Bronchial epithelial cell (primary cell): ENCODE data around the gene PLA2G15. TPM values are rescaled to one million over a fixed set of nuclear protein-coding genes. Genes with fewer than 3 reads are reported as not detected.
"Not testable (repeated sequence)": the region's sequence is repeated elsewhere in the genome, so short reads cannot be mapped to it uniquely, and the experiment has no call there.

Experiments used
- DNase-seq: peaks from one replicate; pipeline ENCODE4 v3.0.0-alpha.2; 2010; ENCODE audit warnings: low read depth
- FAIRE-seq: peaks from 2 replicates; lab custom pipeline; 2011; peaks lifted over from hg19 to GRCh38; lab: Jason Lieb, UNC
- H3K27me3 ChIP-seq: 2 replicates; pipeline ENCODE4 v1.5.1; 2011; ENCODE audit warnings: low read length; ENCODE audit not compliant: control insufficient read depth, insufficient read depth
- H3K36me3 ChIP-seq: 2 replicates; pipeline ENCODE4 v1.5.1; 2011; ENCODE audit warnings: low read length; ENCODE audit not compliant: control insufficient read depth, insufficient read depth
- H3K4me3 ChIP-seq: 2 replicates; pipeline ENCODE4 v1.5.1; 2011; ENCODE audit warnings: mild to moderate bottlenecking, low read depth, low read length, control low read depth
- CTCF ChIP-seq: IDR thresholded peaks from 2 replicates; pipeline ENCODE4 v1.5.1; 2011; ENCODE audit warnings: mild to moderate bottlenecking, moderate library complexity, low read length, control low read depth, inconsistent platforms; ENCODE audit not compliant: insufficient read depth, severe bottlenecking
- total RNA-seq: library from RNA; depleted of rRNA; stranded (reverse); fragments of >200 nt; gene quantifications from 2 replicates; pipeline ENCODE4 v1.2.1, GENCODE V29; 2014

PLA2G15 gene
- total RNA-seq, 1 donor from 2014 or later, result 8.2 TPM

GRCh38 chr16:68288252-68288650, 43.1 kb downstream of the PLA2G15 start:
- no peak for FAIRE-seq
- no peak for TF ChIP-seq CTCF
- no peak for DNase-seq
- Histone ChIP-seq H3K36me3 (peaks cover 25% of the 10 kb centered on the region), H3K4me3 (no peak overlapping the region), H3K27me3 (no peaks in the 10 kb centered on the region)

- not testable (repeated sequence) for FAIRE-seq
- peaks cover 28% of the 10 kb centered on the region for H3K36me3 ChIP-seq
Measured at GRCh38 chr16:68288796-68289195, 43.6 kb downstream of the PLA2G15 start.

GRCh38 chr16:68289202-68289601, 44.0 kb downstream of the PLA2G15 start:
- FAIRE-seq (no peak), DNase-seq (no peak)
- peaks cover 28% of the 10 kb centered on the region for H3K36me3 ChIP-seq
- H3K27me3 ChIP-seq, result no peaks in the 10 kb centered on the region
- no peak overlapping the region for H3K4me3 ChIP-seq
- TF ChIP-seq CTCF, result no peak

More at GRCh38 chr16:68288796-68289195, 43.6 kb downstream of the PLA2G15 start:
- DNase-seq, H3K4me3 ChIP-seq, H3K27me3 ChIP-seq: not testable (repeated sequence)

GRCh38 chr16:68289621-68290329, 44.6 kb downstream of the PLA2G15 start:
- Histone ChIP-seq H3K36me3 (peaks cover 32% of the 10 kb centered on the region), H3K4me3 (no peak overlapping the region), H3K27me3 (no peaks in the 10 kb centered on the region)
- DNase-seq (no peak), FAIRE-seq (no peak)
- no peak for TF ChIP-seq CTCF

GRCh38 chr16:68290450-68290849, 45.3 kb downstream of the PLA2G15 start:
- no peak for DNase-seq
- Histone ChIP-seq H3K4me3 (no peak overlapping the region), H3K36me3 (peaks cover 32% of the 10 kb centered on the region), H3K27me3 (no peaks in the 10 kb centered on the region)
- TF ChIP-seq CTCF, result no peak
- FAIRE-seq, result no peak

- H3K4me3 ChIP-seq, result no peak overlapping the region
- DNase-seq (no peak), FAIRE-seq (no peak)
- H3K36me3 ChIP-seq, result peaks cover 39% of the 10 kb centered on the region
- TF ChIP-seq CTCF, result no peak
- no peaks in the 10 kb centered on the region for H3K27me3 ChIP-seq
Measured at GRCh38 chr16:68291227-68291626, 46.1 kb downstream of the PLA2G15 start.
